ENCODE data around the gene LUC7L3. TPM values are rescaled to one million over a fixed set of nuclear protein-coding genes. Genes with fewer than 3 reads are reported as not detected.

LUC7L3 gene
- total and polyA plus RNA-seq, 2 donors (not counting 1 experiment from before 2014, with no cell fraction given): 42.9 to 311 TPM

DNA sequence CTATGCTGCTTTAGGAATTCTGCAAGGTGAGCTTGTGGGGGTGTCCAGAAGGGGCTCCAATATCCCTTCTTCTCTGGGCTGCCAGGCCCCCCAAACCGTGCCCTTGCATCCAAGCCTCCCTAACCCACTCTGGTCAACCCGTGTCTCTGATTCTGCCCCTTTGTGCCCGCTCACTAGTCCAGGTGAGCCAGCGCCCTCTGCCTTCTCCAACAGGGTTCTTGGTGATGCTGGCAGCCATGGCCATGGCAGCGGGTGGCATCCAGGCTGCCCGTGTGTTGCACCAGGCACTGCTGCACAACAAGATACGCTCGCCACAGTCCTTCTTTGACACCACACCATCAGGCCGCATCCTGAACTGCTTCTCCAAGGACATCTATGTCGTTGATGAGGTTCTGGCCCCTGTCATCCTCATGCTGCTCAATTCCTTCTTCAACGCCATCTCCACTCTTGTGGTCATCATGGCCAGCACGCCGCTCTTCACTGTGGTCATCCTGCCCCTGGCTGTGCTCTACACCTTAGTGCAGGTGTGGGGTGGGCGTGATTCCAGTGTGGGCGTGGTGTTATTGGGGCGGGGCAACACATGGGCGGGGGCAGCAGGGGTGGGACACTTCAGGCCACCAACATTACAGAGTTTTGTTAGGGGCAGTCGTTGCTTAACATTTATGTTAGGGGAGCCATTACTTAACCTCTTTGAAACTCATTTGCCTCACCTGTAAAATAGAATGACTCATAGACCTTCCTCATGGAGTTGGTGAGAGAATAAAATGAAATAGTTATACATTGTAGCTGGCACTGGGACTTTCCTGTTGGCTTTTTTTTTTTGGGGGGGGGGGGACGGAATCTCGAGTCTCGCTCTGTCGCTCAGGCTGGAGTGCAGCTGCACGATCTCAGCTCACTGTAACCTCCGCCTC, 43.1 kb upstream of the LUC7L3 start:
- peaks cover 30% of the 10 kb centered on the region for H3K27me3 Mint-ChIP-seq

More for the DNA sequence above, 43.1 kb upstream of the LUC7L3 start:
- ATAC-seq (ENCODE audit: low read depth) (no peak), DNase-seq (no peak)
- ChIA-PET CTCF (no interaction called here), POLR2A (no interaction called here)
- Histone ChIP-seq H2AFZ (ENCODE audit: insufficient read depth, low read depth, low read length, poor library complexity, severe bottlenecking) (no peak overlapping the region), H3K27me3 (replicated peaks in 1 of 4; ENCODE audit: control extremely low read depth in 1 of 4, control insufficient read depth in 3 of 4, insufficient read depth in 4 of 4, low read length in 3 of 4) (peaks cover 0 to 4% (median 0%) of the 10 kb centered on the region in 4 experiments), H4K20me1 (ENCODE audit: control insufficient read depth, insufficient read depth, low read length, poor library complexity, severe bottlenecking) (no peaks in the 10 kb centered on the region), H3K4me3 (ENCODE audit: control extremely low read depth in 1 of 5, extremely low read depth in 1 of 5, insufficient read depth in 1 of 5, low read depth in 2 of 5, low read length in 4 of 5) (no peak overlapping the region), H3K36me3 (replicated peaks in 1 of 2; ENCODE audit: control extremely low read depth in 1 of 2, control insufficient read depth in 1 of 2, extremely low read depth in 1 of 2, insufficient read depth in 2 of 2, low read length in 1 of 2) (no peaks in the 10 kb centered on the region), H3K9ac (ENCODE audit: low read length) (no peak overlapping the region), H3K4me1 (ENCODE audit: control insufficient read depth in 2 of 2, insufficient read depth in 2 of 2, low read length in 2 of 2) (peaks cover 0 to 3% of the 10 kb centered on the region in 2 donors), H3K4me2 (replicated peaks; ENCODE audit: low read depth, low read length, poor library complexity, severe bottlenecking) (no peak overlapping the region), H3K9me3 (ENCODE audit: control extremely low read depth in 1 of 3, control insufficient read depth in 2 of 3, insufficient read depth in 1 of 3, low read length in 2 of 3) (no peaks in the 10 kb centered on the region), H3K79me2 (ENCODE audit: control insufficient read depth, insufficient read depth, low read length) (no peaks in the 10 kb centered on the region), H3K27ac (ENCODE audit: low read length in 2 of 2) (no peak overlapping the region)
- intact Hi-C loops (cut with micrococcal nuclease): no loop called here
- no peak overlapping the region for H3K4me3 Mint-ChIP-seq
- 91% methylated on average over 18 of the region's 24 CpGs for WGBS (ENCODE audit: insufficient coverage)
- H3K27ac Mint-ChIP-seq: no peak overlapping the region
- peaks cover 3% of the 10 kb centered on the region for H3K4me1 Mint-ChIP-seq
- no peak for TF ChIP-seq EZH2 (IDR thresholded peaks at IDR 0.05; ENCODE audit: borderline replicate concordance, insufficient read depth, low read depth, low read length, poor library complexity, severe bottlenecking)
- TF ChIP-seq, protein P1, sequence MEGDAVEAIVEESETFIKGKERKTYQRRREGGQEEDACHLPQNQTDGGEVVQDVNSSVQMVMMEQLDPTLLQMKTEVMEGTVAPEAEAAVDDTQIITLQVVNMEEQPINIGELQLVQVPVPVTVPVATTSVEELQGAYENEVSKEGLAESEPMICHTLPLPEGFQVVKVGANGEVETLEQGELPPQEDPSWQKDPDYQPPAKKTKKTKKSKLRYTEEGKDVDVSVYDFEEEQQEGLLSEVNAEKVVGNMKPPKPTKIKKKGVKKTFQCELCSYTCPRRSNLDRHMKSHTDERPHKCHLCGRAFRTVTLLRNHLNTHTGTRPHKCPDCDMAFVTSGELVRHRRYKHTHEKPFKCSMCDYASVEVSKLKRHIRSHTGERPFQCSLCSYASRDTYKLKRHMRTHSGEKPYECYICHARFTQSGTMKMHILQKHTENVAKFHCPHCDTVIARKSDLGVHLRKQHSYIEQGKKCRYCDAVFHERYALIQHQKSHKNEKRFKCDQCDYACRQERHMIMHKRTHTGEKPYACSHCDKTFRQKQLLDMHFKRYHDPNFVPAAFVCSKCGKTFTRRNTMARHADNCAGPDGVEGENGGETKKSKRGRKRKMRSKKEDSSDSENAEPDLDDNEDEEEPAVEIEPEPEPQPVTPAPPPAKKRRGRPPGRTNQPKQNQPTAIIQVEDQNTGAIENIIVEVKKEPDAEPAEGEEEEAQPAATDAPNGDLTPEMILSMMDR (IDR thresholded peaks at IDR 0.05): no peak
- H3K9me3 Mint-ChIP-seq (ENCODE audit: insufficient read depth): no peaks in the 10 kb centered on the region

All from B cell (primary cell).